GM23338 (cell line): ENCODE results near the gene CPXM2. TPM values are rescaled to one million over a fixed set of nuclear protein-coding genes. Genes with fewer than 3 reads are reported as not detected.

ENCODE experiments used
- CREB1 ChIP-seq: fragments of 250-450 bp; sonication (Bioruptor Pico); IDR thresholded peaks from 2 replicates; pipeline ENCODE4 v1.5.0; 2020; ENCODE audit warnings: low read depth, mild to moderate bottlenecking, moderate library complexity
- ETS1 ChIP-seq: IDR thresholded peaks from 2 replicates; pipeline ENCODE4 v1.6.1; 2016; ENCODE audit warnings: antibody characterized with exemption
- EZH2 ChIP-seq: fragments of 200-600 bp; sonication (generic); IDR thresholded peaks from one replicate; pipeline ENCODE4 v1.8.0; 2017; ENCODE audit warnings: antibody characterized with exemption, mild to moderate bottlenecking, low read depth; ENCODE audit not compliant: unreplicated experiment
- EZH2phosphoT487 ChIP-seq: fragments of 200-600 bp; sonication (generic); IDR thresholded peaks from one replicate; pipeline ENCODE4 v1.8.1; 2018; ENCODE audit warnings: antibody characterized with exemption; ENCODE audit not compliant: unreplicated experiment
- NANOG ChIP-seq: IDR thresholded peaks from 2 replicates; pipeline ENCODE4 v1.6.1; 2016; ENCODE audit warnings: antibody characterized with exemption, borderline replicate concordance
- POLR2AphosphoS5 ChIP-seq: IDR thresholded peaks from 2 replicates; pipeline ENCODE4 v1.6.1; 2016; ENCODE audit warnings: antibody characterized with exemption, low read depth
- REST ChIP-seq: IDR thresholded peaks from one replicate; pipeline ENCODE4 v1.6.1; 2018; ENCODE audit warnings: antibody characterized with exemption; ENCODE audit not compliant: unreplicated experiment
- STAT1 ChIP-seq: IDR thresholded peaks from one replicate; pipeline ENCODE4 v1.6.1; 2016; ENCODE audit warnings: antibody characterized with exemption; ENCODE audit not compliant: unreplicated experiment
- ZNF331 ChIP-seq: fragments of 250-450 bp; sonication (Bioruptor Pico); IDR thresholded peaks from 2 replicates; pipeline ENCODE4 v1.5.0; 2020; ENCODE audit warnings: low read depth, mild to moderate bottlenecking, moderate library complexity
- ZNF462 ChIP-seq: fragments of 250-450 bp; sonication (Bioruptor Pico); IDR thresholded peaks from 2 replicates; pipeline ENCODE4 v1.5.0; 2020; ENCODE audit warnings: mild to moderate bottlenecking, moderate library complexity
- polyA plus RNA-seq: library from polyadenylated mRNA; unstranded; fragments of >200 nt; fragmentation: Nextera tagmentation; extraction: Ambion mirVana; gene quantifications from 2 replicates; pipeline ENCODE4 v1.2.1, GENCODE V29; 2016
- total RNA-seq: library from RNA; depleted of rRNA; stranded (reverse); fragments of >200 nt; shearing (Covaris generic); gene quantifications from 2 replicates; pipeline ENCODE4 v1.2.3, GENCODE V29; 2014

CPXM2 gene
- total and polyA plus RNA-seq, 2 experiments from 2014 or later, result 1.6 to 8.1 TPM

- no peak for TF ChIP-seq ZNF462 (CRISPR knock-in tag)
- TF ChIP-seq REST, result no peak
- no peak for TF ChIP-seq EZH2
- no peak for TF ChIP-seq ETS1
- TF ChIP-seq CREB1, result no peak
- TF ChIP-seq STAT1, result no peak
- no peak for TF ChIP-seq NANOG
- TF ChIP-seq ZNF331, result no peak
- TF ChIP-seq POLR2AphosphoS5, result no peak
- TF ChIP-seq EZH2phosphoT487, result no peak
Observed at GRCh38 chr10:123787566-123787965, 104.0 kb downstream of the CPXM2 start (continued).
